K562 (cell line): Measurements from ENCODE around the gene ZNF264. TPM values are rescaled to one million over a fixed set of nuclear protein-coding genes. Genes with fewer than 3 reads are reported as not detected.

ENCODE experiments used
- CHD7 ChIP-seq: fragments of 200-600 bp; sonication (generic); IDR thresholded peaks from one replicate; pipeline ENCODE4 v1.6.1; 2012; ENCODE audit warnings: mild to moderate bottlenecking, low read depth, low read length, inconsistent platforms
- POLR2AphosphoS2 ChIP-seq: IDR thresholded peaks from 2 replicates; pipeline ENCODE4 v1.6.1; 2012; ENCODE audit warnings: low read length, improper control_type of control experiment
- RFX5 ChIP-seq: IDR thresholded peaks from 2 replicates; pipeline ENCODE4 v1.6.1; 2011; ENCODE audit warnings: low read depth, mild to moderate bottlenecking, improper control_type of control experiment, low read length
- SMARCE1 ChIP-seq: fragments of 450-650 bp; IDR thresholded peaks from 2 replicates; pipeline ENCODE4 v1.7.1; 2016; ENCODE audit warnings: mild to moderate bottlenecking
- SRF ChIP-seq, 2 experiments: fragments of 250-450, 450-650 bp in 1 of 2; sonication (Bioruptor Pico) in 1 of 2; sonication (generic) in 1 of 2; formaldehyde crosslinking; IDR thresholded peaks; 2 replicates each; pipeline versions ENCODE4 v1.5.0 to v1.5.1; 2020 to 2022; ENCODE audit warnings: mild to moderate bottlenecking in 1 of 2, missing genetic modification reagents in 1 of 2
- ZKSCAN8 ChIP-seq: fragments of 200-800 bp; sonication (Bioruptor generic); IDR thresholded peaks from 2 replicates; pipeline ENCODE4 v1.6.1; 2016; ENCODE audit warnings: missing genetic modification characterization, missing compliant biosample characterization
- polyA plus RNA-seq, 8 experiments: library from polyadenylated mRNA; depleted of rRNA in 4 of 8; stranded (reverse) in 5 of 8; unstranded in 3 of 8; fragments of >200 nt; fragmentation: Nextera tagmentation in 2 of 8; fragmentation: Illumina TruSeq in 1 of 8; extraction: Ambion mirVana in 2 of 8; extraction: Trizol in 1 of 8; gene quantifications; 2 replicates each; pipeline versions ENCODE4 v1.2.1 to v1.2.3, GENCODE V29; 2011 to 2014; ENCODE audit warnings: inconsistent platforms in 1 of 8, missing spikeins in 1 of 8
- total RNA-seq, 7 experiments: library from RNA; depleted of rRNA in 6 of 7; stranded (reverse); fragments of >200 nt in 6 of 7; fragmentation: Illumina TruSeq in 2 of 7; extraction: Trizol in 2 of 7; gene quantifications; 2 replicates each; pipeline versions ENCODE4 v1.2.1 to v1.2.3, GENCODE V29; 2011 to 2021; ENCODE audit warnings: low replicate concordance in 1 of 7

The ZNF264 gene
- total and polyA plus RNA-seq, 9 of the 15 experiments (the other 6 are each of a cell fraction or from before 2014, with no cell fraction given), result 0.08 to 7.9 (median 1.3) TPM

- TF ChIP-seq CHD7 (no peak), POLR2AphosphoS2 (no peak), ZKSCAN8 (CRISPR knock-in tag) (no peak), RFX5 (no peak), SMARCE1 (no peak), SRF (CRISPR knock-in tag; IDR thresholded peaks at IDR 0.05) (no peak)
Observed at GRCh38 chr19:57269515-57270250, 78.4 kb downstream of the ZNF264 start (continued).
